C1 segment of cervical spinal cord (tissue), 14 donors: ENCODE results near the gene ENPP4.
"Not testable (repeated sequence)": the region's sequence is repeated elsewhere in the genome, so short reads cannot be mapped to it uniquely, and the experiment has no call there.

Experiments used
- DNase-seq, 14 donors: peaks; one replicate each; lab custom pipeline; 2025; lab: John Stamatoyannopoulos, UW

ENPP4 gene

GRCh38 chr6:46130666-46131065 is 877 bp downstream of the ENPP4 start:
- DNase-seq = no peak

- not testable (repeated sequence) for DNase-seq
Measured at GRCh38 chr6:46131291-46131690, 1.5 kb downstream of the ENPP4 start.

DNA sequence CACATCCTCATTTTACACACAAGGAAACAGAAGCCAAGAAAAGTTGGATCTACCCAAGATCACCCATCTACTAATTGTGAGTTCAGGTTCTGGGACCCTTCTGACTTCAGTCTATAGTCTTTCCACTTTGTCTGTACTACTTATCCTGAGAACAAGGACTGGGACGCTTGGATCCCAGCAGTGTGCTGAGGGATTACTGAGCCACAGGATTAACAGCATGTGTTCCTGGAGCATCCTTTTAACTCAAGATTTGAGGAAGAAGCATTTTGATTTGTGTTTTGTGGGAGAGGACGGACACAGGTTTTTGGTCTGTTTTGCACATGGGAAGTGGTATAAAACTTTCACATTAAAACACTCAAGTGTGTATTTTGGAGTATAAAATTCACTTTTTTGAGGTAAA is 4.4 kb downstream of the ENPP4 start:
- no peak for DNase-seq

DNA sequence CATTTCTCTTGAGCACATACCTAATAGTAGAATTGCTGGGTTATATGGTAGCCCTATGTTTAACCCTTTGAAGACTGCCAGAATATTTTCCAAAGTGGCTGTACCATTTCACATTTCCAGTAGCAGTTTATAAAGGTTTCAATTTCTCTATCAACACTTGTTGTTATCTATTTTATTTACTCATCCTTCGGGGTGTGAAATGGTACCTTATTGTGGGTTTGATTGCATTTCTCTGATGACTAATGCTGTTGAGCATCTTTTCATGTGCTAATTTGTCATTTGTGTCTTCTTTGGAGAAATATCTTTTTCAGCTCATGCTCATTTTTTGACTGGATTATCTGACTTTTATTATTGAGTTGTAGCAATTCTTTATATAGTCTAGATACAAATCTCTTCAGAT is 5.4 kb downstream of the ENPP4 start:
- DNase-seq = no peak

- DNase-seq = no peak
Measured at GRCh38 chr6:46136831-46137230, 7.0 kb downstream of the ENPP4 start.

DNA sequence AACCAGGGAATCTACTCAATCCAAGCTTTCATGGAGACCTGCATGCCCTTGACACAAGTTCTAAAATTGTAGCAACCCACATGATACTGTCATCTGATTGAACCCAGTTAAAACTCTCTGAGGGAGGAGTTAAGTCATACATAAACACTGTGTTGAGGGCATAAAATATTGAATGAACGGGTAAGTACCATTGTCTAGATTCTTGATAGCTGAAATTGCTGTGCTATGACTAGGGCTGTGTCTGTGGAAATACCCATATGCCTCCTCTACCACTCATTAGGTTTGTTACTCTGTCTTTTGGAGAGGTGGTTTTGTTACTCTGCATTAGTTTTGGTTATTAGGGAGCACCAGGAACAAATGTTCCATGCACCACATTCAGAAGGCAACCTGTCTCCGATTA is 7.6 kb downstream of the ENPP4 start:
- no peak for DNase-seq

DNA sequence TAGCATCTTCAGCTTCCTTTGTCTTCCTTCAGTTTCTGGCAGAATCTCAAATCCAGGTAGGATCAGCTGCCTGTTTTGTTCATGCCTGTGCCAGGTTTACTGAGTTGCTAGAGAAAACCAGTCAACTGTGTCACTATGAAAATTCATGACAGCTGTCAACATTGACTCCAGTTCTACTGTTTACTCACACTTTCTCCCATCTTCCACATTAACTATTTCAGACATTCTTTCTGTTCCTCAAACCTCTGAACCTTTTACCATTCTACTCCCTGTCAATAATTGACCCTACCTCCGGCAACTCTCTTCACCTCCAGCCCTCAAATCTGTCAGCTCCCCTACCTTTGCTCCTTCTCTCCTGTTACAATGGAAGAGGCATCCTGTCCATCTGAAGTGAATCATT is 8.5 kb downstream of the ENPP4 start:
- peak in 1 of 14 donors; percentile 10 for DNase-seq

- no peak for DNase-seq
Measured at GRCh38 chr6:46144270-46144669, 14.5 kb downstream of the ENPP4 start.

GRCh38 chr6:46149066-46149465 is 19.3 kb downstream of the ENPP4 start:
- not testable (repeated sequence) for DNase-seq

DNA sequence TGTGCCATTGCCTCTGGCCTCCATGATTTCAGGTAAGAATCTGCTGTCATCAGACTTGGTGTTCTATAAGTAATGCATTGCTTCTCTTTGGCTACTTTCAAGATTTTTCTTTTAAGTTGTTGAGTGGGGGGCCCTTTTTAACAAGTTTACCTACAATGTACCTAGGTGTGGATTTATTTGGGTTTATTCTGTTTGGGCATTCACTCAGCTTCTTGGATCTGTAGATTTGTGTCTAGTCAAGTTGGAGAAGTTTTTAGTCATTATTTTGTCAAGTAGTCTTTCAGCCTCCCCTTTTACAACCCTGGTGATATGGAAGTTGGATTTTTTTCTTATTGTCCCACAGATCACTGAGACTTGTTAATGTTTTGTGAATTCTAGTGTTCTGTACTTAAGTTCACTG is 26.9 kb downstream of the ENPP4 start:
- no peak for DNase-seq

GRCh38 chr6:46159229-46159628 is 29.4 kb downstream of the ENPP4 start:
- DNase-seq = no peak

DNA sequence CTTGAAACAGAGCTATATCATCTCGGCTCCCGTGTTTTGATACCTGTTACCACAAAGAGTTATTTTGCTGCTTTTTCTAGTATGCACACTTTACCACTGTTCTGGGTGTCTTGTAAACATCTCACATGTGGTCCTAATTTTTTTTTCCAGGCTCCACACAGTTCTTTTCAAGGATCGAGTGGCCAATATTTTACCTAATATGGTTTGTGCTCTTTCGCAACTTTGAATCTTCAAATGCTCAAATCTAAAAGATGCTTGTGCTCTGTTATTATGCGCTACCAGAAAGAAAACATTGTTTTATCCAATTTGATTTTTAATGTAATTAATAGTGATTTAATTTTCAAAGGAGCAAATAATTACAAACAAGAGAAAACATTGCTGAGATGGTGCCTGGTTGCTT is 30.3 kb downstream of the ENPP4 start:
- no peak for DNase-seq

- peak; percentile 26 to 97 (median 82) for DNase-seq
Measured at GRCh38 chr6:46170357-46171289, 40.8 kb downstream of the ENPP4 start, which contains the start of gene ENPP5. Gene ENPP5, minus strand, starts transcription at chr6:46170980. Its CDS starts 2,718 bp downstream, at chr6:46168262.

GRCh38 chr6:46172176-46172575 is 42.4 kb downstream of the ENPP4 start:
- no peak for DNase-seq

DNA sequence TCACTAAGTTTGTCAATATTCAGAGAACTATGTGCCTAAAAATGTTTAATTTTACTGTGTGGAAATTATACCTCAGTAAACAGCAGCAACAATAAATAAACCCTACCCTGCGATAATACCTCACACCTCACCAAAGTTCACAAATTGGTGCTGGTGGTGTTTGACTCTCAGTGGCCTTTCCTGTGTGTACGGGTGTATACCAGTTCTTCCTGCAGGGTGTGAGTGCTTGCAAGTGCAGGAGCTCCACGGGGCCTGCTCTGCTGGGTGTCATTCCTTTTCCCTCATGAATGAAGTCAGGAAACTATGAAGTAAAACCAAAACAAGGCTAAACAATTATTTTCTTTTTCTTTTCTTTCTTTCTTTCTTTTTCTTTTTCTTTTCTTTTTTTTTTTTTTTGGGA is 45.1 kb downstream of the ENPP4 start:
- no peak for DNase-seq

GRCh38 chr6:46175446-46175845 is 45.7 kb downstream of the ENPP4 start:
- DNase-seq = no peak

GRCh38 chr6:46175976-46176375 is 46.2 kb downstream of the ENPP4 start:
- DNase-seq = no peak

GRCh38 chr6:46184114-46184513 is 54.3 kb downstream of the ENPP4 start:
- no peak for DNase-seq

DNA sequence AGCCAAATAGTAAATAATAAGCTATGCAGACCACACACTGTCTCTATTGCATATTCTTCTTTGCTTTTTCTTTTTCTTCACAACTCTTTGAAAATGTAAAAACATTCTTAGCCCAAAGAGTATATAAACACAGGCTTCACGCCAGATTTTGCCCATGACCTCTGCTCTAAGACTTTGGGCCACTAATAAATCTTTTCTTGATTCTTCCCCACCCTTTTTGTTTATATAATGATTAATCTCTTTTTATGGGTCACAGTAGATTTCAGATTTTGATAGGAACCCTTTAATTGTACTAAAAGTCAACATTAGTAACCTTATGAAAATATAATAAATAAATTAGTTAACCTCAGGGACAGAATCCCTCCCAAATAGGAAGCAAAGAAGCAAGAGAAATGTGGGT is 56.8 kb downstream of the ENPP4 start:
- no peak for DNase-seq

GRCh38 chr6:46189726-46190125 is 59.9 kb downstream of the ENPP4 start:
- DNase-seq = no peak

DNA sequence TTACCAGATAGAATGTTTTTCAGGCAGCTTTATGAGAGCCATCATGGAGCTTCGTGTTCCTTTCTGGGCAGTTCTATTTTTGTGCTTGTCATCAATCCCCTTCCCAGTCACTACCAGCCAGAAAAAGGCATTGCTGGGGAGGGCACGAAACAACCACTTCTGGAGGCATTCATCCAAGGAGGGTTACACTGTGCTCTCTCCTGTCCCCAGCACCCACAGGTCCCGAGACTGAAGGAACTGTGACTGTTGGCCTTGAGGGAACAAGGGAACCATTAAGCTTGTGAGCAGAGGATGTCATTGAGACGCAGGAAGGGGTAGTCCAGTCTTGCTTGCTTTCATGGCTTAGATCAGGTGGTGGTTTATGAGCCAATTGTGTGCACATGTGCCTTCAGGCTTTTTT is 61.1 kb downstream of the ENPP4 start:
- no peak for DNase-seq

GRCh38 chr6:46191961-46192360 is 62.2 kb downstream of the ENPP4 start:
- DNase-seq = no peak
